Measurements from ENCODE around the gene FRMD8. TPM values are rescaled to one million over a fixed set of nuclear protein-coding genes. Genes with fewer than 3 reads are reported as not detected.

The FRMD8 gene
- total RNA-seq, 4 donors from 2014 or later = 32.5 to 44.7 (median 40.3) TPM

DNA sequence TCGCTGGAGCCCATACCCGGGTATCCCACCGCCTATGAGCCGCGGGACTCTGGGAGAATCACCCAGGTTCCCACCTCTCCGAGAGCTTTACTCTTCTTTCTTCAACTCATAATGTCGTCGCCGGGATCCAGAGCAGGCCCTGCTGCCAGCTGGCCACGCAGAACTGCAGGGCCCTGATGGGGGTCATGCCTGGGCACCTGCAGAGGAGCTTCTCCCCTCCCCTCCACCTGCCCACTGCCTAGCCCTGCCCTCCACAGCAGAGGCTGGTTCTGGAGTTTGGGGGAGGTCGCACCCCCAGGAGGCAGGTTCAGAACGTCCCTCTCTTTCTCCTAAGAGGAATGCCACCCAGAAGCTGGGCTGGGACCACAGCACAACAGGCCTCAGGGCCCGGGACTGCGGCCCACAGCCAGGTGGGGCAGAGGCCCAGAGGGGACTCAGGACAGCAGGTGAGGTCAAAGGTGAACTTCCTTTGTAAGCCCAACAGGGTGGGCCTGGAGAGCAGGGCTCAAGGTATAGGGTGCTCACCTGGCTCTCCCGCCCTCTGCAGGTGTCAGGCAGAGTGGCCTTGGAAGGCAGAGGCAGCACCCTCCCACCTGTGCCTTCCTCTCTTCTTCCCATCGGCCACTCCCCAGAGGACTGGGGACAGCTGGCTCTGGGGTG, 5.8 kb upstream of the FRMD8 start:
- TF ChIP-seq, protein P1, sequence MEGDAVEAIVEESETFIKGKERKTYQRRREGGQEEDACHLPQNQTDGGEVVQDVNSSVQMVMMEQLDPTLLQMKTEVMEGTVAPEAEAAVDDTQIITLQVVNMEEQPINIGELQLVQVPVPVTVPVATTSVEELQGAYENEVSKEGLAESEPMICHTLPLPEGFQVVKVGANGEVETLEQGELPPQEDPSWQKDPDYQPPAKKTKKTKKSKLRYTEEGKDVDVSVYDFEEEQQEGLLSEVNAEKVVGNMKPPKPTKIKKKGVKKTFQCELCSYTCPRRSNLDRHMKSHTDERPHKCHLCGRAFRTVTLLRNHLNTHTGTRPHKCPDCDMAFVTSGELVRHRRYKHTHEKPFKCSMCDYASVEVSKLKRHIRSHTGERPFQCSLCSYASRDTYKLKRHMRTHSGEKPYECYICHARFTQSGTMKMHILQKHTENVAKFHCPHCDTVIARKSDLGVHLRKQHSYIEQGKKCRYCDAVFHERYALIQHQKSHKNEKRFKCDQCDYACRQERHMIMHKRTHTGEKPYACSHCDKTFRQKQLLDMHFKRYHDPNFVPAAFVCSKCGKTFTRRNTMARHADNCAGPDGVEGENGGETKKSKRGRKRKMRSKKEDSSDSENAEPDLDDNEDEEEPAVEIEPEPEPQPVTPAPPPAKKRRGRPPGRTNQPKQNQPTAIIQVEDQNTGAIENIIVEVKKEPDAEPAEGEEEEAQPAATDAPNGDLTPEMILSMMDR (IDR thresholded peaks at IDR 0.05; ENCODE audit: low read depth) = no peak

DNA sequence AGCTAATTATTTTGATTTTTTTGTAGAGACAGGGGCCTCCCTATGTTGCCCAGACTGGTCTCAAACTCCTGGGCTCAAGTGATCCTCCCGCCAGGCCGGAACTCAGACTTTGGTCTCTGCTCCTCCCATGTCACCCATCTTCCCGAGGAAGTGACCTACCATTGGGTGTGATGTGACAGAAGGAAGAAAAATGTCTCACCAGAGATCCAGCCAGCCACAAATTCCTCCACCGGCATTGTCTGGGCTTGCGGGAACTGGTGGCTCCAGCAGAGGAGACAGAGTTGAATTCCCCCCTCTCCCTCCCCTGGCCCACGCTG, 4.8 kb upstream of the FRMD8 start:
- TF ChIP-seq, protein P1 (IDR thresholded peaks at IDR 0.05; ENCODE audit: low read depth) = no peak

DNA sequence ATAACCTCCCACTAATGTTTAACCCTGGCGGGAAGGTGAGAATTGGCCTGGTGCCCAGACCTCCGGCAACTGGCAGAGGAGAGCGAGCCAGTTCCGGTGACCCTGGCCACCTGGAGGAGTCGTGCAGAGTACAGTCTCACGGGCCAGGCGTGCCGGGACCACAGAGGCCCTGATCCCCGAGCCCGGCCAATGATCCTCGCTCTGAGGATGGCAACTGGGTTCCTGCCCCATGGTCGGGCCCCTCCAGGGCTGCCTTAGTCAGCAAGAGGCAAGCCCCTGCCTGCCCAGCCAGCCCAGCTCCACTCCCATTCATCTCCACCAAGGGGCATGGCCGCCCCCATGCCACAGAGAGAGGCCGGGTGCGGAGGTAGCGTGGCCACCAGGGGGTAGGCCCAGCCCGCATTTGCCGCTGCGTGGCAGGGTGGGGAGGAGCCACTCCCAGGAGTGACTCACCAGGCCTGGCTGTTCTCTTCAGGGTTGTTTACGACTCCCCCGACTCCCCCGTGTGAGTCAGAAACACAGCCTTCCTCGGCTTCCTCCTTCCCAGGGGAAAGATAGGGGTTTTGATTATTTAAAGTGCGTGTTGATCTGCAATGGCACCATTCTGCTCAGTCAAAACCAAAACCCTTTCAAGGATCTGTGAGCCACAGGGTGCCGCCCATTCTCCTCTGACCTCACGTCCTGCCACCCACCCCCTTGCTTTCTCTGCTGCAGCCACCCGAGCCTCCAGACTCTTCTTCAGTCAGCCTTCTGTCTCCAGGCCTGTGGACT, 4.2 kb upstream of the FRMD8 start, which contains the start of gene SLC25A45:
Gene SLC25A45, minus strand, starts transcription at position 614 of the 771 bp plus-strand sequence. CDS start 695 bp downstream, outside the sequence.
- TF ChIP-seq, protein P1 (IDR thresholded peaks at IDR 0.05; ENCODE audit: low read depth) = no peak

DNA sequence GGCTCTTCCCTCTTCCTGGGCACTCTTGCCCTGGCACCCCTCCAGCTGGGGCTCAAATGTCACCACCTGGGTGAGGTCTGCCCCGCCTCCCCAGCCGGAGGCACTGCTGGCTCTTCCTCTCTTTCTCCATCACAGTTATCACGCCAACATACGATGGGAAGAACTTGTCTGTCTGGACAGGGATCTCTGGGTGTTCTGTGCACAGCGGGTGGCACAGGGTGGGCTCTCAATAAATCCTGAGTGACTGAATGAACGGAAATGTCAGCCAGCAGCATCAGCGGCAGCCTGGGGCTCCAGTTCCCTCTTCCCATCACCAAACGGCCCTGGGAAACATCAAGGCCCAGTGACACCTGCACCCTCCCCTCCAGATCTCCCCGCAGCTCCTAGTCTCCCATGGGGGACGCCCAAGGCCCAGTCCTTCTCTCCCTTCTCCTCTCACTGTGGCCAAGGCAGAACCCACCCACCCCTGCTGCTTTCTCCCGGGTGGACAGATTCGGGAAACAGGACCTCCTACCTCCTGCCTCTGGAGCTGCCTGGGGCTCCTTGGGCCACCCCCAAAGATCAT, 3.6 kb upstream of the FRMD8 start:
- TF ChIP-seq, protein P1 (IDR thresholded peaks at IDR 0.05; ENCODE audit: low read depth) = no peak

DNA sequence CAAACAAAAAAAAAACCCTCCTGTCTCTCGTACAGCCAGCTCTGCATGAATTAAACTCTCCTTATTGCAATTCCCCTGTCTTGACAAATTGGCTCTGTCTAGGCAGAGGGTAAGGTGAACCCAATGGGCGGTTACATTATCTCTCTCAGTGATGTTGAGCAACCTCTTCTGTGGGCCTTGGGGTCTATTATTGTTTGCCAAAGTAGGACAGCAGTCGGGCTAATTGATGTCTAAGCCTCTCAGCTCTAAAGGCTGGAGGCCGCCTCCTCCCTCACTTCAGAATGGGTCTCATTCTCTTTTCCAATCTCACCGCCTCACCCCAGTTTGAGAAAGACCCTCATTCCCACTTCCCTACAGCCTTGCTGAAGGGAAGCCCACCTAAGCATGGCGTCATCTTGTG, 2.7 kb upstream of the FRMD8 start:
- TF ChIP-seq, protein P1 (IDR thresholded peaks at IDR 0.05; ENCODE audit: low read depth) = no peak

DNA sequence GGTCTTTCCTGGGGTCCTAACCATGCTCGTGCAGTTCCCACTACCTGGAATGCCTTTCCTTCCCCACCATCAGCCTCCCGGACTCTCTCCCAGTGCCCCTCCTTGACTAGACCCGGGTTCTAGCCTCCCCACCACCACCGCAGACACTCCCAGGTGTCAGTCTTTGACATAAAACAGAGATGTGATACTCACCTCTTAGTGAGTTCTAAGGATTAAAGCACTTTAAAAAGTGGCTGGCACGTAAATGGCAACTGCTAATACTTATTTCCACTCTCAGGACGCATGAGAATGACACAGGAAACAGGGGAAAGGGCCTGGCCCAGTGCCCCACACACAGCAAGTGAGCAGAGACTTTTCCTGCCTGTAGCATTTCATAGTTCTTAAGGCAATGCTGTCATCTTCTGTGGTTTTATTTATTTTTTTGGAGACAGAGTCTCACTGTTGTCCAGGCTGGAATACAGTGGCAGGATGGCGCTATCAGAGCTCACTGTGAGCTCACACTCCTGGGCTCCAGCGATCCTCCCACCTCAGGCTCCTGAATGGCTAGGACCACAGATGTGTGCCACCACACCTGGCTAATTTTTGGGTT, 2.0 kb upstream of the FRMD8 start:
- TF ChIP-seq, protein P1 (IDR thresholded peaks at IDR 0.05; ENCODE audit: low read depth) = no peak

DNA sequence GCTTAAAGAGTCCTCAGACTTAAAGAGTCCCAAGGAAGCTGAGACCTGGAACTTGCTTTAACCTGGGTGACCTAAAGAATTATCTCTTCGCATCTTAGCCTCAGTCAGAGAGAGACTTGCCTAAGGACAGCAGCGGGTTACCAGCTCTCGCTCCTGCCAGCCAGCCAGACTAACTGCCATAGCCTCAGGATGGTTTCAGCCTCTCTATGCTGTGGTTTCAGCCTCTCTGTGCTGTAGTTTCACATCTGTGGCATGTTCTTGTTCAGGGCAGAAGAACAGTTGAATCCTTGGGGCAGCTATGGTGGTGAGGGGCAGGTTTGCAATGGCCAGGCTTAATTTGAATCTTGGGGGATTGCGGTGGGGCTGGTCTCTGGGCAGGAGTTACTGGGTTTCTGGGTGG, 2.3 kb downstream of the FRMD8 start:
- TF ChIP-seq, protein P1 (IDR thresholded peaks at IDR 0.05; ENCODE audit: low read depth) = no peak
